ENCODE measurements around the gene SETD1B.

GRCh38 chr12:121873216-121873569, 69.4 kb downstream of the SETD1B start:
- TF ChIP-seq CTCF (IDR thresholded peaks at IDR 0.05) (no peak), POLR2A (IDR thresholded peaks at IDR 0.05) (no peak)

Measured in prostate gland (tissue), 2 donors.